IMR-90 (cell line): ENCODE results near the gene PARD3.

ENCODE experiments used
- BHLHE40 ChIP-seq: fragments of 150-350 bp; IDR thresholded peaks from 2 replicates; pipeline ENCODE4 v1.6.1; 2016; ENCODE audit warnings: mild to moderate bottlenecking, low read depth, low read length
- CEBPB ChIP-seq: IDR thresholded peaks from 2 replicates; pipeline ENCODE4 v1.6.1; 2012; ENCODE audit warnings: low read depth, low read length, improper control_type of control experiment
- CHD1 ChIP-seq: IDR thresholded peaks from 2 replicates; pipeline ENCODE4 v1.6.1; 2012; ENCODE audit warnings: low read depth, low read length, improper control_type of control experiment
- CTCF ChIP-seq: conservative IDR thresholded peaks from 2 replicates; pipeline ENCODE4 v1.5.1; 2012; ENCODE audit warnings: mild to moderate bottlenecking, low read depth, low read length, improper control_type of control experiment
- ELK1 ChIP-seq: fragments of 150-350 bp; IDR thresholded peaks from 2 replicates; pipeline ENCODE4 v1.6.1; 2016; ENCODE audit warnings: low read depth, mild to moderate bottlenecking, low read length, moderate library complexity, borderline replicate concordance
- MAFK ChIP-seq: IDR thresholded peaks from 2 replicates; pipeline ENCODE4 v1.6.1; 2012; ENCODE audit warnings: low read depth, low read length, improper control_type of control experiment
- MAZ ChIP-seq: IDR thresholded peaks from 2 replicates; pipeline ENCODE4 v1.6.1; 2012; ENCODE audit warnings: low read depth, mild to moderate bottlenecking, low read length, improper control_type of control experiment, moderate library complexity, borderline replicate concordance
- MXI1 ChIP-seq: IDR thresholded peaks from 2 replicates; pipeline ENCODE4 v1.6.1; 2012; ENCODE audit warnings: low read depth, mild to moderate bottlenecking, low read length, moderate library complexity, borderline replicate concordance
- POLR2A ChIP-seq: IDR thresholded peaks from 2 replicates; pipeline ENCODE4 v1.6.1; 2012; ENCODE audit warnings: mild to moderate bottlenecking, low read depth, low read length
- RCOR1 ChIP-seq: IDR thresholded peaks from 2 replicates; pipeline ENCODE4 v1.6.1; 2012; ENCODE audit warnings: mild to moderate bottlenecking, low read length, improper control_type of control experiment; ENCODE audit not compliant: insufficient replicate concordance
- RFX5 ChIP-seq: IDR thresholded peaks from 2 replicates; pipeline ENCODE4 v1.8.0; 2012; ENCODE audit warnings: low read depth, mild to moderate bottlenecking, low read length, moderate library complexity
- USF2 ChIP-seq: fragments of 150-350 bp; IDR thresholded peaks from 2 replicates; pipeline ENCODE4 v1.6.1; 2017; ENCODE audit warnings: mild to moderate bottlenecking, antibody characterized with exemption, low read length, low read depth

GRCh38 chr10:34862892-34863291, 47.8 kb upstream of the PARD3 start:
- TF ChIP-seq CTCF (no peak), ELK1 (no peak), RCOR1 (no peak), POLR2A (no peak), BHLHE40 (no peak), RFX5 (no peak), CHD1 (no peak), MAZ (no peak), MAFK (no peak), CEBPB (no peak), USF2 (no peak), MXI1 (no peak)
